ENCODE measurements around the gene BHLHA9.

- TF ChIP-seq, protein P1, sequence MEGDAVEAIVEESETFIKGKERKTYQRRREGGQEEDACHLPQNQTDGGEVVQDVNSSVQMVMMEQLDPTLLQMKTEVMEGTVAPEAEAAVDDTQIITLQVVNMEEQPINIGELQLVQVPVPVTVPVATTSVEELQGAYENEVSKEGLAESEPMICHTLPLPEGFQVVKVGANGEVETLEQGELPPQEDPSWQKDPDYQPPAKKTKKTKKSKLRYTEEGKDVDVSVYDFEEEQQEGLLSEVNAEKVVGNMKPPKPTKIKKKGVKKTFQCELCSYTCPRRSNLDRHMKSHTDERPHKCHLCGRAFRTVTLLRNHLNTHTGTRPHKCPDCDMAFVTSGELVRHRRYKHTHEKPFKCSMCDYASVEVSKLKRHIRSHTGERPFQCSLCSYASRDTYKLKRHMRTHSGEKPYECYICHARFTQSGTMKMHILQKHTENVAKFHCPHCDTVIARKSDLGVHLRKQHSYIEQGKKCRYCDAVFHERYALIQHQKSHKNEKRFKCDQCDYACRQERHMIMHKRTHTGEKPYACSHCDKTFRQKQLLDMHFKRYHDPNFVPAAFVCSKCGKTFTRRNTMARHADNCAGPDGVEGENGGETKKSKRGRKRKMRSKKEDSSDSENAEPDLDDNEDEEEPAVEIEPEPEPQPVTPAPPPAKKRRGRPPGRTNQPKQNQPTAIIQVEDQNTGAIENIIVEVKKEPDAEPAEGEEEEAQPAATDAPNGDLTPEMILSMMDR (IDR thresholded peaks at IDR 0.05) = no peak
- TF ChIP-seq POLR2AphosphoS5 (IDR thresholded peaks at IDR 0.05; ENCODE audit: low read depth, low read length) (no peak), TCF7L2 (IDR thresholded peaks at IDR 0.05; ENCODE audit: low read depth, low read length) (no peak), SIN3A (IDR thresholded peaks at IDR 0.05; ENCODE audit: borderline replicate concordance, insufficient read depth, low read depth, low read length) (no peak)
- TF ChIP-seq, protein P2, sequence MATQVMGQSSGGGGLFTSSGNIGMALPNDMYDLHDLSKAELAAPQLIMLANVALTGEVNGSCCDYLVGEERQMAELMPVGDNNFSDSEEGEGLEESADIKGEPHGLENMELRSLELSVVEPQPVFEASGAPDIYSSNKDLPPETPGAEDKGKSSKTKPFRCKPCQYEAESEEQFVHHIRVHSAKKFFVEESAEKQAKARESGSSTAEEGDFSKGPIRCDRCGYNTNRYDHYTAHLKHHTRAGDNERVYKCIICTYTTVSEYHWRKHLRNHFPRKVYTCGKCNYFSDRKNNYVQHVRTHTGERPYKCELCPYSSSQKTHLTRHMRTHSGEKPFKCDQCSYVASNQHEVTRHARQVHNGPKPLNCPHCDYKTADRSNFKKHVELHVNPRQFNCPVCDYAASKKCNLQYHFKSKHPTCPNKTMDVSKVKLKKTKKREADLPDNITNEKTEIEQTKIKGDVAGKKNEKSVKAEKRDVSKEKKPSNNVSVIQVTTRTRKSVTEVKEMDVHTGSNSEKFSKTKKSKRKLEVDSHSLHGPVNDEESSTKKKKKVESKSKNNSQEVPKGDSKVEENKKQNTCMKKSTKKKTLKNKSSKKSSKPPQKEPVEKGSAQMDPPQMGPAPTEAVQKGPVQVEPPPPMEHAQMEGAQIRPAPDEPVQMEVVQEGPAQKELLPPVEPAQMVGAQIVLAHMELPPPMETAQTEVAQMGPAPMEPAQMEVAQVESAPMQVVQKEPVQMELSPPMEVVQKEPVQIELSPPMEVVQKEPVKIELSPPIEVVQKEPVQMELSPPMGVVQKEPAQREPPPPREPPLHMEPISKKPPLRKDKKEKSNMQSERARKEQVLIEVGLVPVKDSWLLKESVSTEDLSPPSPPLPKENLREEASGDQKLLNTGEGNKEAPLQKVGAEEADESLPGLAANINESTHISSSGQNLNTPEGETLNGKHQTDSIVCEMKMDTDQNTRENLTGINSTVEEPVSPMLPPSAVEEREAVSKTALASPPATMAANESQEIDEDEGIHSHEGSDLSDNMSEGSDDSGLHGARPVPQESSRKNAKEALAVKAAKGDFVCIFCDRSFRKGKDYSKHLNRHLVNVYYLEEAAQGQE (IDR thresholded peaks at IDR 0.05; ENCODE audit: insufficient read depth in 1 of 2, low read depth in 2 of 2, low read length in 1 of 2) = no peak
These were observed 43.2 kb downstream of the BHLHA9 start for GRCh38 chr17:1313270-1314005.

Measured in Panc1 (cell line).